Left hindlimb (tissue), 1 donor: ENCODE measurements around the gene TCF12.

Experiments used
- DNase-seq: peaks from one replicate; pipeline ENCODE4 v3.0.0-alpha.2; 2018

TCF12 gene

GRCh38 chr15:56918046-56918938, at the start of gene TCF12:
TCF12 (plus strand) TSS chr15:56918644; CDS start chr15:56919914, 1,270 bp downstream.
- peak; percentile 97 for DNase-seq

- no peak for DNase-seq
Measured at GRCh38 chr15:56869573-56869972, 48.9 kb upstream of the TCF12 start.

DNA sequence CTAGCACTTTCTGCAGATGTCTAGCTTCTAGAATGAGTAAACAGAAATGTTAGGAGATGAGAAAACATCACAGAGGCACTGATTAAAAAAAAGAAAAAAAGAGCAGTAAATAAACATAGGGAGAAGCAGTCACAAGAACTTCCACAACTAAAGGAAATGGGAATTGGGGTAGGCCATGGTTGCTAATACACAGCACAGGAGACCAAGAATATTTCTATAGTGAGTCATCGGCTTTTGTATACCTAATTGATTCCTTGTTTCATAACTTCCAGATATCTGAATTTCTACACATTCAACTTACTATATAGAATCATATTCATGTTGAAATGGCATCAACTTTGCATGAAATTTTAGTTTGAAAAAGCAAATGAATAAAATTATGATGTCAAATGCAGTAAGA, 47.3 kb upstream of the TCF12 start:
- DNase-seq = no peak

GRCh38 chr15:56871867-56872266, 46.6 kb upstream of the TCF12 start:
- no peak for DNase-seq

GRCh38 chr15:56877255-56877970, 41.0 kb upstream of the TCF12 start:
- no peak for DNase-seq

DNA sequence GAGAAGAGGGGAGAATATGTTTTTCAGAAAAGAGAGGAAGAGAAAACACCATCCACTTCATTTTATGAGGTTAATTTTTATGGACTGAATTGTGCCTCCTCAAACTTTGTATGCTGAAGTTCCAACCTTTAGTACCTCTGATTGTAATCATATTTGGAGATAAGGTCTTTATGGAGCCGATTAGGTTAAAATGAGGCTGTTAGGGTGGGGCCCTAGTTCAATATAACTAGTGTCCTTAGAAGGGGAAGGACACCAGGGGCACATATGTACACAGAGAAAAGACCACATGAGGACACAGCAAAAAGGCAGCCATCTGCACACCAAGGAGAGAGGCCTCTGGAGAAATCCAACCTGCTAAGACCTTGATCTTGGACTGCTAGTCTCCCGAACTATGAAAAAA, 38.9 kb upstream of the TCF12 start:
- DNase-seq = no peak

DNA sequence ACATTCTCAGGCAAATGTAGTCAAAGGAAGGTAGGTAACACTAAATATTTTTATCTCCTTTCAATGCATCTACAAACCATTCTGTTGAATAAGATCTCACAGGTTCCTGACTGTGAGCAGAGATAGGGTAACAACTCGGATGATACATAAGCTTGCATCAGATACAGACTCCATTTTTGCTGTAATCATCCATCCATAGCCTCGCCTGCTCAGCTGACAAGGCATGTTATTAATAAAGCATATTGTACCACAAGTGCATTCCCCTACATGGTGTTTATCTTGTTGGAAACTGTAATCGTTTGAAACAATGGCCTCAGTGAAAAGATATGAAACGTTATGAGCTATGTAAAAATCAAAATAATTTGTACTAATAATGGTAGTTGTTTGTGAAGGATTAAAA, 35.4 kb upstream of the TCF12 start:
- no peak for DNase-seq

DNA sequence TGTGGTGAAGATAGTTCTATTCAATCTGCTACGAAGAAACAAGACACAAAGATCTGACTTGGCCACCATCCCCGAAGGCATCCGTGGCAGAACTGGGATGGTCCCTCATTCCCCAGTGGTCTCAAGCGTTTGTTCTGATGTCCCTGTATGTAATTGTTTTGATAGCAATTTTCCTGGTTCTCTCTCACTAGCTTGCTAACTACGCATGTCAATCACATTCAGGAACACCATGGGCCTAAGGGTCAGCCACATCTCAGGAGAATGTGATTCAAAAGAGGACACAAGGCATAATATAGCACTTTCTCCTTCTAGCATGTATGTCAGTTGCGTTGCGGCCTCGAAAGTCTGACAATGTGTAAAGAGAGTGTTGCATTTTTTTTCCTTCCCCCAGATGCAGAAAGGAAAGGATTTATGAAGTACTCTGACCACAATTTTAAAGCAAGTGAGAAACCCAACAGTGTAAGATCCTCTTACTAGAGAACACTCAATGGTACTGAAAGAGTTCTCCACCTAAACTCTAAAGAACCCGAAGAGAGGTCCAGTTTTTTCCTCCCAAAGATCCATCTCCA, 32.0 kb upstream of the TCF12 start:
- no peak for DNase-seq

GRCh38 chr15:56886932-56887781, 31.3 kb upstream of the TCF12 start:
- peak; percentile 96 for DNase-seq

GRCh38 chr15:56887782-56888438, 30.5 kb upstream of the TCF12 start:
- DNase-seq = no peak

GRCh38 chr15:56890038-56890437, 28.4 kb upstream of the TCF12 start:
- no peak for DNase-seq

DNA sequence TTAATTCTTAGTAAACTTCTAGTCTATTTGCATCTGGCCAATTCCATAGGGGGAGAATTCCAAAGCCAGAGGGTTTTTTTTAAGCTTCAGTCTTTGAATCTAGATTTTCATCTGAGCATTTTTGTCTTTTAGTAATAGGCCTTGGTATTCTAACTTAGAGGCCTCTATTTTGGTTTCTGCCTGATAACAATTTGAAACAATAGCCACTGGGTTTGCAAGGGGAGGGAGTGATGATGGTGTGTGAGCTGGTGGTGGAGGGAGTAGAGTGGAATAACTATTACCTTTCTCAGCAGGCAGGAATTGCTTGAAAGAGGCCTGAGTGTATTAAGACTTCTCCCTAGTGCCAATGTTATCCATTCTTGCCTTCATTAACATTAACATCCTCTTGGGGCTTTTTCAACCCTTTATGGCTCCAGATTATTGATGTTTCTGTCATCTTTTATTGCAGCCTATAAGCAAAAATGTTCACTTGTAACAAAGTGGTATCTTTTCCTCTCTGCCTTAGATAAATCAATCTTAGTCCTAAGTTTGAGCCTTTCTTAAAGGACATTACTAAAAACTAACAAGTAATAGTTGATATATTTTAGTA, 26.5 kb upstream of the TCF12 start:
- no peak for DNase-seq

GRCh38 chr15:56892659-56893363, 25.6 kb upstream of the TCF12 start:
- DNase-seq = no peak

GRCh38 chr15:56893364-56893678, 25.1 kb upstream of the TCF12 start:
- no peak for DNase-seq

DNA sequence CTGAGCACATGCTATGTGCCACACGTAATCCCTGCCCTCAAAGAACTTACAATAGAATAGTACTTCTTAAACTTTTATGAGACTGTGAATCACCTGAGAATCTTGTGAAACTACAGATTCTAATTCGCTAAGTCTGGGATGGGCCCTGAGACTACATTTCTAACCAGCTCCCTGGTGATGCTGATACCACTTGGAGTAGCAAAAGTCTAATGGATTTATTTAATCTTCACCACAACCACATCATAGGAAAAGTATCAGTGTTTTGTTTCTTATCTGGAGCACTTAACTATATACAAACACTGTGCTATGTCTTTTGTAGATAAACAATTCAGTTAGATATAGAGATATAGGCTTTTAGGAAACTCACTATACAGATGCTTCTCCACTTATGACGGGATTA, 23.8 kb upstream of the TCF12 start:
- DNase-seq = no peak

DNA sequence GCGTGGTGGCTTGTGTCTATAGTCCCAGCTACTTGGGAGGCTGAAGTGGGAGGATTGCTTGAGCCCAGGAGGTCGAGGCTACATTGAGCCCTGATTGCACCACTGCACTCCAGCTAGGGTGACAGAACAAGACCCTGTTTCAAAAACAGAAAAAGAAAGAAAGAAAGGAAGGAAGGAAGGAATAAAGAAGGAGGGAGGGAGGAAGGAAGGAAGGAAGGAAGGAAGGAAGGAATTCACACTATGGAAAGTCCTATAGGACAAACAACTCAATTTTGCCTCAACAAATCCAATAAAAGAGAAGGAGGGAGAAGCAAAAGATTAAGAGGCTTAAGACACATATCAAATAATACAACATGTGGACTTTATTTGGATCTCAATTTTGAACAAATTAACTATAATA, 16.5 kb upstream of the TCF12 start:
- no peak for DNase-seq

DNA sequence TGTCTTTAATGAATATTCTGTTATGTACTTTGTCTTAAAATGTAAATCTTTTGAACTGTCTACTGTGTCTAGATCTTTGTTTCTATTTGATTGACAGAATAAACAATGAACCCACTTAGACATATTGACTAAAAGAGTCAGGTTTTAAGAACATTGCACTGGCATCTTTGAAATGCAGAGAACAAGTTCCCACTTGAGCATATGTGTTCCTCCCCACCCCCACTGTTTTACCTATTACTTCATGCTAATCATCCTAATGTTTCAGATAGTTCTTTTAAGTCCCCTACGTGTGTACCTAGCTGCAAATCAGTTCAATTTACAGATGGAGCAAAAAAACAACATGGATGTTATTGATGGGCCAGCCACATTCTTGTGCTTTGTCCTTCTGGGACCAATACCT, 11.7 kb upstream of the TCF12 start:
- no peak for DNase-seq

GRCh38 chr15:56910801-56911200, 7.6 kb upstream of the TCF12 start:
- DNase-seq = no peak

DNA sequence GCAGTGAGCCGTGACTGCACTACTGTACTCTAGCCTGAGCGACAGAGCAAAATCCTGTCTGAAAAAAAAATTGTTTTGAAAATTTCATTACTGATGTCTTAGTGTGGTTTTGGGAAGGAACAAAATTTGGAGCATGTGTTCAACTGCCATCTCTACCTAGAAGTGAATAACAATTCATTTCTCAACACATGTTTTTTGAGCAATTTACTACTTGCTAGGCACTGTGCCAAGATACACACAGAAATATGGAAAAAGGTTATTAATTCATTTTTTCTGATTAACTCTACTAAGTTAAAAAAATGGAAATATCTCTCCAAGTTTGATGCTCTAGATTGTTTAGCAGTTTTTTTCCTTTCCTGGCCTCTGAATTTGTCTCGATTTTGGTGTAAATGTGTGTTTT, 5.2 kb upstream of the TCF12 start:
- DNase-seq = no peak

DNA sequence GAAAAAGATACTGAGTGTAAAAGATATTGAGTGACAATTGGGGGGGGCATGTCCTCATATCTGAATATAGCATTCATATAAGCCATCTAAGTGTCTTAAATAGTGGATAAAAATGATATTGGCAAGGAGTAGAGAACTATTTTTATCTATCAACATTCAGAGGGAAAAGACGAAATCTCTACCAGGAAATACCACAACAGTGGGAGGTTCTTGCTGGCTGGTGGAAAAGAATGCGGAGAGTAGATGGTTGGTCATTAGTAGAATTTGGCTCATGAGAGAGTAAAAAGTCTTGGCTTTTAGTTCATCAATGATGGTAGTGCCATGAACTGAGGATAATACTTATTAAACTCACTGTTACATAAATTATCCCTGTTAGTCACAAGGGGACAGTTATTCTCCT, 4.8 kb upstream of the TCF12 start:
- DNase-seq = no peak

- DNase-seq = no peak
Measured at GRCh38 chr15:56915888-56916287, 2.6 kb upstream of the TCF12 start.
